ENCODE data around the gene HAUS1.
"Not testable (repeated sequence)": the region's sequence is repeated elsewhere in the genome, so short reads cannot be mapped to it uniquely, and the experiment has no call there.

The HAUS1 gene

DNA sequence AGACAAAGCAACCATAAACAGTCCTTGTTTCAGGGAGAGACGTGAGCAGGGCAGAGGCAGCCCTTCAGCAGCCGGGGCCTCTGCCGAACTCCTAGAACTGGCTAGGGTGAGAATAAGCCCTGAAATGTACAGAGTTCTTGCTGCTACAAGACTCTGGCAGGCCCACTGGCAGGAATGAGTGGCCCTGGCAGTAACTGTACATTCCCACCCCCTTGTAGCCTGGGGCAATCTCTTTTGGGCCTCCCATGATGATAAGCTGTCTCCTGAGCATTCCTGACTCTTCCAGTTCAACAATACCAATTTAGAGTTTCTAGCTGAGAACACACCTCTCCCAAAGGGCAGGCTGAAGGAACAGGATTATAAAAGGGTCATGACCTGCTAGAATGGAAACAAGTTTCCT is 54.3 kb downstream of the HAUS1 start:
- DNase-seq = no peak

DNA sequence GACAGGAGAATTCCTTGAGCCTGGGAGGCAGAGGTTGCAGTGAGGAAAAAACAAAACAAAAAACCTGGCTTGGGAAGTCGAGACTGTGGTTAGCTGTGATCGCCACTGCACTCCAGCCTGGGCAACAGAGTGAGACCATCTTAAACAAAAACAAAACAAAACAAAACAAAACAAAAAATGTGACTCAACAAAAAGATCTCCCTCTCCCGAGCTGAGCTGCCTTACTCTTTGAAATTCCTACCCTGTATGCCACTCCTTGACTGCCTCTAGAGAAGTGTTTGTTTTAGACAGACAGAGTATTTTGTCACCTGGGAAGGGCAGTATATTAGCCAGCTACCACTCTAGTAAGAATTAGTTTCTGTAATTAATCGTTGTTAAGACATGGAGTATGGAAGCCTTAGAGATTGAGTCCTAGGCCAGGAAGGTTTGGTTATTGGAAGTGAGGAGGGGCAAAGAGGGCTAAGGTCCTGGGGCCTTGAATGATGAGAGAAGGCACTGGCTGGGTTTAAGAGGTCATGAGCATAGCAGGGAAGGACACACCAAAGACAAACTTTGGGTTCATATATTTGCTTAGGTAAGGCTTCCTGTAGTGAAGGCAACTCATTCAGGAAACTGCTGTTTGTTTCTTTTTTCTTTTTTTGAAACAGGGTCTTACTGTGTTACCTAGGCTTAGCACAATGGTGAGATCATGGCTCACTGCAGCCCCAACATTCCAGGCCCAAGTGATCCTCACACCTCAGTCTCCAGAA is 56.0 kb downstream of the HAUS1 start:
- no peak for DNase-seq

DNA sequence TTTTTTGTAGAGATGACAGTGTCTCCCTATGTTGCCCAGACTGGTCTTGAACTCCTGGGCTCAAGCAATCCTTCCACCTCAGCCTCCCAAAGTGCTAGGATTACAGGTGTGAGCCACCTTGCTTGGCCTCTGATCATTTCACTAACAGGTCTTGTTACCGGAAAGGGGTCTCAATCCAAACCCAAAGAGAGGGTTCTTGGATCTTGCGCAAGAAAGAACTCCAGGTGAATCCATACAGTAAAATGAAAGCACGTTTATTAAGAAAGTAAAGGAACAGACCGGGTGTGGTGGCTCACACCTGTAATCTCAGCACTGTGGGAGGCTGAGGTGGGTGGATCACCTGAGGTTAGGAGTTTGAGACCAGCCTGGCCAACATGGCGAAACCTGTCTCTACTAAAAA is 56.7 kb downstream of the HAUS1 start:
- DNase-seq = not testable (repeated sequence)

DNA sequence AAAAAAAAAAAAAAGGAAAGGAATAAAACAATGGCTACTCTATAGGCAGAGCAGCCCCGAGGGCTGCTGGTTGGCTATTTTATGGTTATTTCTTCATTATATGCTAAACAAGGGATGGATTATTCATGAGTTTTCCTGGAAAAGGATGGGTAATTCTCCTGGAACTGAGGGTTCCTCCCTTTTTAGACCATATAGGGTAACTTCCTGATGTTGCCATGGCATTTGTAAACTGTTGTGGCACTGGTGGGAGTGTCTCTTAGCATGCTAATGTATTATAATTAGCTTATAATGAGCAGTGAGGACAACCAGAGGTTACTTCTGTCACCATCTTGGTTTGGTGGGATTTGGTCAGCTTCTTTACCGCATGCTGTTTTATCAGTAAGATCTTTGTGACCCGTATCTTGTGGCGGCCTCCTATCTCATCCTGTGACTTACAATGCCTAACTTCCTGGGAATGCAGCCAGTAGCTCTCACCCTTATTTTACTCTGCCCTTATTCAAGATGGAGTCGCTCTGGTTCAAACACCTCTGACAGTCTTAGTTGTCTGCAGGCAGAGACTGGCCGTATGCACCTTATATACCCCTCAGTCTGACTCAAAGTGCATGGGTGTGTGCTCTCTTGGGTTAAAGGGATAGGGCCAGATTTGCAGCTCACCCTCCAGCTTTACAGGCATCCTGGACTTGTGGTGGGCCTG is 57.7 kb downstream of the HAUS1 start:
- DNase-seq = no peak

DNA sequence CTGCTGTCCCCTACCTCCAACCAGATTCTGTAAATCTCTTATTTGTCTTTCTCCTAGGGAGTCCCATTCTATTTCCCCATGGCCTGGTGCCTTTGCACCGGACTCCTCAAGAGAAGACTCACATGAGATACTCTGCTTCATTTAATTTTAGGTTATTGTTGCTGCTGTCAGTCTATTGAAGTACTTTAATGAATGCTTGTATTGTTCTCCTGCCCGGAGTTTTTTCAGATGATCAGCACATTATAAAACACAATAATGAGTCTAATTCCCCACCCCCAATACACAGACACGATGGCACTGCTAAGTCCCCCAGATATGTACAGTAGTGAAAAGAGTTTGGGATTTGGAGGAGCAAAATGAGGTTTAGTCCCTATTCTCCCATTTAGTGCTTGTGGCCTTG is 58.9 kb downstream of the HAUS1 start:
- DNase-seq = no peak

DNA sequence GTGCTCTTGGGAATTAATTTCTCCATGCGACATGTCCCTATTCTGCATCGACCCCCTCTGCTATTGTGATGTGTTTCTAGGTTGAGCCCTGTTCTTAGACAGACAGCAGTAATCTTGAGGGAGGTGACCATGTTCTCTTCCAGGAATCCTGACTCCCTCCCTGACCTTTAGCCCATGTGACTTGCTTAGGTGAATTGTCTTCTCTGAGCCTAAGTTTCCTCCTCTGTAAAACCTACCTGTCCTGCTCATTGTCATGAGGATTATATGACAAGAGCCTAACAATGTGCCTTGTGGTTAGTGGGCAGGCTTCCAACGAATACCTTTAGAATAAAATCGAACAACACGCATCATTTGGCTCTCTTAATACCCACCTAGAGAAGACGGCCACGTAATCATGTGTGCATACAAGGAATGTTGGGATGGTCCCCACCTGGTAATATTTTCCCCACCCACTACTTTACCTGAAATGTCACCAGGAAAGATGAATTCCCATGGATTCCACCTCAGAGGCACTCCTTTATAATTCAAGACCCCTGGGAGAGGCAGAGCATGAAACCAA is 59.8 kb downstream of the HAUS1 start:
- no peak for DNase-seq

DNA sequence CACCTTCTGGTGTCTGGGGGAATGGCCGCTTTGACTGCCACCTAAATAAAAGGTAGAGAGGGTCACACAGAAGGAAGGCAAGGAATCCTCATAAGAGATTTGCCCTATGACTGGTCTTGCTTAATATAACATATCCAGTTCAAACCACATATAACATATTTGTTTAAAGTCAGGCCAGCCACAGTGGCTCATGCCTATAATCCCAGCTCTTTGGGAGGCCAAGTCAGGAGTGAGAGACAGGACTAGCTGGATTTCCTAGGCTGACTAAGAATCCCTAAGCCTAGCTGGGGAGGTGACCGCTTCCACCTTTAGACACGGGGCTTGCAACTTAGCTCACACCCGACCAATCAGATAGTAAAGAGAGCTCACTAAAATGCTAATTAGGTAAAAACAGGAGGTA is 60.3 kb downstream of the HAUS1 start:
- DNase-seq = not testable (repeated sequence)

- no peak for DNase-seq
These were observed 60.7 kb downstream of the HAUS1 start for GRCh38 chr18:46164920-46165319.

- no peak for DNase-seq
These were observed 62.2 kb downstream of the HAUS1 start for GRCh38 chr18:46166261-46166970.

GRCh38 chr18:46167971-46168370 is 63.8 kb downstream of the HAUS1 start:
- no peak for DNase-seq

DNA sequence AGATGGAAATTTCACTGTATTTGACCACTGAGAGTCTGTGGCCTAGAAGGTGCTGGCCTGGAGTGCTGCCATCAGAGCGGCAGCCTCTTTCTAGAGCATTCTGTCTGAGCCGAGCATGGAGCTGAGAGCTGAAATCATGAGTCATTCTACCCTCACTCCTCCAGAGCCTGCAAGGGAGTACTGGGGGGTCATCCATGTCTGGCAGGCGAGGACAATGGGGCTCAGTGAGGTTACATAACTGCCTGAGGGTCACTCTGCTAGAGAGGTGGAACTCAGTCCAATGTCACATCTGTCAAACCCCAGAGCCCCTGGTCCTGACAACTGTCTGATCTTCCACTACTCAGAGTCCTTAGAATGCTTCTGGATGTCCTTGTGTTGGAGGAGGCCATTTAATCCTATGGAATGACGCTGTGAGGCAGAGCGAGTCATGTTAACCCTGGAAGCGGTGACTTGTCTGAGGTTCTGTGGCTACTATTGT is 65.3 kb downstream of the HAUS1 start:
- no peak for DNase-seq

DNA sequence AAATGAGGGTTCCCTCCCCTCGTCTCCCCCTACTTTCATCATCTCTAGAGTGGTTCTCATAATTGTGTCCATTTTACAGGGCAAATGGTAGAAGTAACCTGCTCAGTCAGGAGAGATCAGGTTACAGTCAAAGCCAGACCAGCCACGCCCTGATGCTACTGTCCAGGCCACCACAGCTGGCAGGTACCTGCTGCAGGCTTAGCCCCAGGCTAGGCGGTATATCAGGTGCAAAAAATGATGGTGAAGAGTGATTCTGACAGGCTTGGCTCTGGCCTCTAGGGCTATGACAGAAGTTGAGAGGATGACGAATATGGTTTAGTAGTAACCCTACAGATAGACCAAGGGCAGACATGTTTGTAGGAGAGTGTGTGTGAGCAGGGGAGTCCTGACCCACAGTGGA is 67.1 kb downstream of the HAUS1 start:
- no peak for DNase-seq

- peak; percentile 84 for DNase-seq
These were observed 69.5 kb downstream of the HAUS1 start for GRCh38 chr18:46173393-46174341.

DNA sequence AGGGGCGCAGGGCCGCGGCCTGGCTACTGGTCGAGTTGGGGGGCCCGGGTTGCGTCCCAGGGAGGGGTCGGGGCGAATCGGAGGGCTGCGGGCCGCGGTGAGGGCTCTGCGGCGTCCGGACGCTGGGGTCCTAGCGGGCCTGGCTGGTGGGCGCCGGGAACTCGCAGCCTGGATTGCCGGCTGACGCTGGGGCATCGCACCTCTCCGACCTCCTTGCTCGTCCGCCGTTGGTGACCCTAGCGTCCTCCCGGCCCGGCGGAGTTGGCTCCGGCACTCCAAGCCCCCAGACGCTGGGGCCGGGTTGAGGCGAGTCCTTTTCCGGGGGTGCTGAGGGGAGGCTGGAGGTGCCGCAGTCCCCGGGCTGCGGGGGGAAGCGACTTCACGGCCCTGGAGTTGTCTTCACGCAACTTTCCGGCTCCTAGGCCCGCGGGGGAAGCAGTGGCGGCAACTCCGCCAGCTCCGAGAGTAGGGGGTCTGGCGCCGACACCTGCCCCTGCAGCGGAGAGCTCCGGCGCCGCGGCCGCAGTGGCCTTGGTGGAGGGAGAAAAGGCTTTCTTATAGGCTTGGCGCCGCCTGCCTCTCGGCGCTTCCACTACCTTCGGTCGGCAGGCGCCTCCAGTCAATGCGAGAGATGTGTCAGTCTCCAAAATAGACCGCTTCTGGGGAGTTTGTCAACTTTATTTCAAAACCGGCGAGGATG is 70.3 kb downstream of the HAUS1 start:
- DNase-seq = peak; percentile 38

GRCh38 chr18:46176001-46176400 is 71.8 kb downstream of the HAUS1 start:
- no peak for DNase-seq
